Stomach (tissue), 9 donors: ENCODE measurements around the gene CEP112. TPM values are rescaled to one million over a fixed set of nuclear protein-coding genes. Genes with fewer than 3 reads are reported as not detected.

Experiments used
- DNase-seq, 2 donors: peaks; one replicate each; pipeline versions ENCODE4 v3.0.0 to v3.0.0-alpha.2; 2013 to 2019
- H3K27ac ChIP-seq, 5 donors: fragments of 200-600 bp in 4 of 5; sonication (generic) in 4 of 5; one replicate each; pipeline ENCODE4 v1.5.1; 2013 to 2019; ENCODE audit warnings: mild to moderate bottlenecking in 1 of 5, moderate library complexity in 1 of 5
- H3K27me3 ChIP-seq, 3 donors: fragments of 200-600 bp; sonication (generic); one replicate each; pipeline ENCODE4 v1.5.1; 2017 to 2019; ENCODE audit warnings: mixed run types in 1 of 3
- H3K36me3 ChIP-seq, 4 donors: fragments of 200-600 bp; sonication (generic); 1 replicate in 3 of 4; 2 replicates in 1 of 4; pipeline ENCODE4 v1.5.1; 2016 to 2019
- H3K4me1 ChIP-seq, 4 donors: fragments of 200-600 bp; sonication (generic); one replicate each; pipeline ENCODE4 v1.5.1; 2016 to 2019
- H3K4me3 ChIP-seq, 4 donors: fragments of 200-600 bp; sonication (generic) in 3 of 4; one replicate each; pipeline ENCODE4 v1.5.1; 2016 to 2019; ENCODE audit warnings: mild to moderate bottlenecking in 1 of 4
- H3K9me3 ChIP-seq, 4 donors: fragments of 200-600 bp; sonication (generic); one replicate each; pipeline ENCODE4 v1.5.1; 2016 to 2019
- EP300 ChIP-seq: sonication (generic); formaldehyde crosslinking; IDR thresholded peaks from one replicate; pipeline ENCODE4 v1.6.1; 2017; ENCODE audit warnings: antibody characterized with exemption
- POLR2A ChIP-seq, 4 donors: fragments of 450-650 bp; IDR thresholded peaks; one replicate each; pipeline ENCODE4 v1.6.1; 2016; ENCODE audit warnings: antibody characterized with exemption in 4 of 4, control low read depth in 2 of 4, mild to moderate bottlenecking in 1 of 4, moderate library complexity in 1 of 4
- POLR2AphosphoS5 ChIP-seq, 3 donors: sonication (generic); formaldehyde crosslinking; IDR thresholded peaks; one replicate each; pipeline ENCODE4 v1.6.1; 2016; ENCODE audit warnings: antibody characterized with exemption in 3 of 3
- WGBS, 5 donors: extraction: QIAGEN DNeasy Blood & Tissue Kit in 3 of 5; methylation state at CpG; one replicate each; pipeline versions ENCODE4 v1.1.5 to v1.1.7; 2013 to 2018; 5-methylcytosine and 5-hydroxymethylcytosine counted together
- intact Hi-C: fragments of 100-400 bp; cut with DNase I; formaldehyde crosslinking; loops from one replicate; pipeline ENCODE4 v1.15.1; 2023; ENCODE audit warnings: low total_unique reads
- polyA plus RNA-seq, 3 donors: library from polyadenylated mRNA; stranded (reverse); fragments of 200-250 nt; gene quantifications; one replicate each; pipeline ENCODE4 v1.2.3, GENCODE V29; 2013
- total RNA-seq, 5 donors: library from RNA; depleted of rRNA; stranded (reverse); fragments of >200 nt; gene quantifications; one replicate each; pipeline versions ENCODE4 v1.1.0 to v1.2.3, GENCODE V29; 2014 to 2016
- TF ChIP-seq, protein P1 (sequence below), 7 experiments: fragments of 450-650 bp in 4 of 7; fragments of 200-600 bp in 3 of 7; sonication (generic) in 3 of 7; IDR thresholded peaks; one replicate each; pipeline ENCODE4 v1.5.1; 2016 to 2019; ENCODE audit warnings: antibody characterized with exemption in 7 of 7, control low read depth in 2 of 7, mild to moderate bottlenecking in 1 of 7
- donor health status: healthy with polysubstance abuse.
- donor health status: Bipolar disorder and iron deficiency.
- donor health status: healthy.

CEP112 gene
- total and polyA plus RNA-seq, 8 donors: 3.5 to 108 (median 13.3) TPM

DNA sequence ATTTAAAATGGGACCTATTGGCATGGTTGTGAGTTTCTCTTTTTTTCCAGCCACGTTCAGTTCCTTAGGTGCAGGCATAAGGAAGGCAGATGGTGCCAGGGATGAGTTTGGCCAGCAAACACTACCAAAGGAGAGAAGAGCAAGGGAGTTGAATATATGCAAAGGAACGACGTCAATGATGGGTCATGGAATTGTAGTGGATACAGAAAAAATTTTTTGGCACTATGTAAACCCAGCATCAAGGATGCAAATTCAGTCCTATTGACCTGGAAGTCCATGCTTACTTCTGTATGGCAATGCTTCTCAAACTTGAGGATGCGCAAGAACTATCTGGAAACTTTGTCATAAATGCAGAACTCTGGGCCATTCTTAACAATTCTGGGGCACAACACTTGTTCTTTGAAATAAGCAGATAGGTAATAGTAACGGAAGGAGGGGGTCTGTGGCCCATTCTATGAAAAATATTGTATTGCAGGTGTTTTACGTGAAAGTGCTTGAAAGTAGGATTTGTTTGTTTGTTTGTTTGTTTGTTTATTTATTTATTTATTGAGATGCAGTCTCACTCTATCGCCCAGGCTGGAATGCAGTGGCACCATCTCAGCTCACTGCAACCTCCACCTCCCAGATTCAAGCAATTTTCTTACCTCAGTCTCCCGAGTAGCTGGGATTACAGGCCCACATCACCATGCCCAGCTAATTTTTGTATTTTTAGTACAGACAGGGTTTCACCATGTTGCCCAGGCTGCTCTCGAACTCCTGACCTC lies 19.3 kb upstream of the CEP112 start:
- H3K4me1 ChIP-seq: no peaks in the 10 kb centered on the region
- no peak overlapping the region for H3K4me3 ChIP-seq
- no peaks in the 10 kb centered on the region for H3K9me3 ChIP-seq
- H3K27me3 ChIP-seq: peaks cover 0 to 5% (median 0%) of the 10 kb centered on the region in 3 donors
- H3K27ac ChIP-seq: no peak overlapping the region
- intact Hi-C loops: no loop called here
- 88 to 93% (median 90%) methylated on average over 9 of the region's 9 CpGs for WGBS, 5 donors
- H3K36me3 ChIP-seq: no peaks in the 10 kb centered on the region
- no peak for DNase-seq
- TF ChIP-seq POLR2A (IDR thresholded peaks at IDR 0.05): no peak
- TF ChIP-seq EP300: no peak
- TF ChIP-seq, protein P1, sequence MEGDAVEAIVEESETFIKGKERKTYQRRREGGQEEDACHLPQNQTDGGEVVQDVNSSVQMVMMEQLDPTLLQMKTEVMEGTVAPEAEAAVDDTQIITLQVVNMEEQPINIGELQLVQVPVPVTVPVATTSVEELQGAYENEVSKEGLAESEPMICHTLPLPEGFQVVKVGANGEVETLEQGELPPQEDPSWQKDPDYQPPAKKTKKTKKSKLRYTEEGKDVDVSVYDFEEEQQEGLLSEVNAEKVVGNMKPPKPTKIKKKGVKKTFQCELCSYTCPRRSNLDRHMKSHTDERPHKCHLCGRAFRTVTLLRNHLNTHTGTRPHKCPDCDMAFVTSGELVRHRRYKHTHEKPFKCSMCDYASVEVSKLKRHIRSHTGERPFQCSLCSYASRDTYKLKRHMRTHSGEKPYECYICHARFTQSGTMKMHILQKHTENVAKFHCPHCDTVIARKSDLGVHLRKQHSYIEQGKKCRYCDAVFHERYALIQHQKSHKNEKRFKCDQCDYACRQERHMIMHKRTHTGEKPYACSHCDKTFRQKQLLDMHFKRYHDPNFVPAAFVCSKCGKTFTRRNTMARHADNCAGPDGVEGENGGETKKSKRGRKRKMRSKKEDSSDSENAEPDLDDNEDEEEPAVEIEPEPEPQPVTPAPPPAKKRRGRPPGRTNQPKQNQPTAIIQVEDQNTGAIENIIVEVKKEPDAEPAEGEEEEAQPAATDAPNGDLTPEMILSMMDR (IDR thresholded peaks at IDR 0.05): no peak
- TF ChIP-seq POLR2AphosphoS5 (IDR thresholded peaks at IDR 0.05): no peak

- no peak overlapping the region for H3K27ac ChIP-seq
These were observed 18.3 kb upstream of the CEP112 start for GRCh38 chr17:66210208-66210574.

GRCh38 chr17:66207936-66208335 lies 16.0 kb upstream of the CEP112 start:
- Histone ChIP-seq H3K4me1 (no peaks in the 10 kb centered on the region), H3K4me3 (no peak overlapping the region), H3K27me3 (no peaks in the 10 kb centered on the region), H3K9me3 (no peaks in the 10 kb centered on the region), H3K36me3 (no peaks in the 10 kb centered on the region), H3K27ac (no peak overlapping the region)
- intact Hi-C loops: no loop called here
- no peak for DNase-seq
- TF ChIP-seq EP300 (no peak), POLR2AphosphoS5 (IDR thresholded peaks at IDR 0.05) (no peak), POLR2A (IDR thresholded peaks at IDR 0.05) (no peak)
- TF ChIP-seq, protein P1 (IDR thresholded peaks at IDR 0.05): no peak

More at GRCh38 chr17:66210208-66210574, 18.3 kb upstream of the CEP112 start:
- Histone ChIP-seq H3K4me3 (no peak overlapping the region), H3K27me3 (peaks cover 0 to 5% (median 0%) of the 10 kb centered on the region in 3 donors), H3K36me3 (no peaks in the 10 kb centered on the region), H3K9me3 (no peaks in the 10 kb centered on the region), H3K4me1 (no peaks in the 10 kb centered on the region)
- intact Hi-C loops: no loop called here
- 89 to 99% (median 93%) methylated on average over 2 of the region's 2 CpGs for WGBS, 5 donors
- no peak for DNase-seq
- TF ChIP-seq EP300: no peak
- TF ChIP-seq, protein P1 (IDR thresholded peaks at IDR 0.05): no peak

- H3K27me3 ChIP-seq: no peaks in the 10 kb centered on the region
- H3K4me3 ChIP-seq: no peak overlapping the region
- no peak for TF ChIP-seq EP300
- no peak for TF ChIP-seq POLR2AphosphoS5 (IDR thresholded peaks at IDR 0.05)
- no peak for TF ChIP-seq POLR2A (IDR thresholded peaks at IDR 0.05)
- TF ChIP-seq, protein P1 (IDR thresholded peaks at IDR 0.05): no peak
- no peak overlapping the region for H3K27ac ChIP-seq
- DNase-seq: no peak
- intact Hi-C loops: no loop called here
- 80 to 84% (median 81%) methylated on average over 7 to 8 of the region's 8 CpGs for WGBS, 5 donors
- H3K36me3 ChIP-seq: no peaks in the 10 kb centered on the region
- no peaks in the 10 kb centered on the region for H3K9me3 ChIP-seq
- H3K4me1 ChIP-seq: peaks cover 0 to 8% (median 4%) of the 10 kb centered on the region in 4 donors
These were observed 11.5 kb upstream of the CEP112 start for GRCh38 chr17:66203274-66204015.
